Skeletal muscle tissue (tissue), 4 donors: ENCODE measurements around the gene MED28. TPM values are rescaled to one million over a fixed set of nuclear protein-coding genes. Genes with fewer than 3 reads are reported as not detected.

Experiments
- H3K27ac ChIP-seq: one replicate; pipeline ENCODE4 v1.7.0; 2013; ENCODE audit warnings: mild to moderate bottlenecking, low read depth, low read length, inconsistent platforms
- H3K27me3 ChIP-seq, 3 donors: one replicate each; pipeline ENCODE4 v1.7.0; 2013; ENCODE audit warnings: low read length in 3 of 3; ENCODE audit not compliant: control insufficient read depth in 3 of 3, insufficient read depth in 3 of 3
- H3K36me3 ChIP-seq, 3 donors: one replicate each; pipeline ENCODE4 v1.7.0; 2013; ENCODE audit warnings: low read length in 3 of 3; ENCODE audit not compliant: control insufficient read depth in 3 of 3, insufficient read depth in 3 of 3
- H3K4me1 ChIP-seq, 3 donors: one replicate each; pipeline ENCODE4 v1.7.0; 2013; ENCODE audit warnings: low read length in 3 of 3, mild to moderate bottlenecking in 3 of 3; ENCODE audit not compliant: control insufficient read depth in 3 of 3, insufficient read depth in 3 of 3
- H3K4me3 ChIP-seq, 3 donors: one replicate each; pipeline ENCODE4 v1.7.0; 2013; ENCODE audit warnings: low read length in 3 of 3
- H3K9ac ChIP-seq, 3 donors: one replicate each; pipeline ENCODE4 v1.7.0; 2013; ENCODE audit warnings: low read length in 3 of 3, mild to moderate bottlenecking in 3 of 3, moderate library complexity in 2 of 3, low read depth in 1 of 3
- H3K9me3 ChIP-seq, 3 donors: one replicate each; pipeline ENCODE4 v1.7.0; 2013; ENCODE audit warnings: low read length in 3 of 3; ENCODE audit not compliant: control insufficient read depth in 3 of 3
- total RNA-seq: library from RNA; depleted of rRNA; stranded (reverse); fragments of >200 nt; gene quantifications from one replicate; pipeline ENCODE4 v1.2.3, GENCODE V29; 2014
- donor health status: Osteomylitis.

Gene MED28
- total RNA-seq, 1 donor from 2014 or later: 13.0 TPM

GRCh38 chr4:17583276-17583675 is 31.2 kb upstream of the MED28 start:
- peaks cover 44 to 58% (median 53%) of the 10 kb centered on the region in 3 donors for H3K36me3 ChIP-seq
- H3K4me3 ChIP-seq: no peak overlapping the region
- no peaks in the 10 kb centered on the region for H3K9me3 ChIP-seq
- no peaks in the 10 kb centered on the region for H3K27me3 ChIP-seq
- no peak overlapping the region for H3K27ac ChIP-seq
- peaks cover 12 to 18% (median 13%) of the 10 kb centered on the region in 3 donors for H3K4me1 ChIP-seq
- no peak overlapping the region for H3K9ac ChIP-seq

DNA sequence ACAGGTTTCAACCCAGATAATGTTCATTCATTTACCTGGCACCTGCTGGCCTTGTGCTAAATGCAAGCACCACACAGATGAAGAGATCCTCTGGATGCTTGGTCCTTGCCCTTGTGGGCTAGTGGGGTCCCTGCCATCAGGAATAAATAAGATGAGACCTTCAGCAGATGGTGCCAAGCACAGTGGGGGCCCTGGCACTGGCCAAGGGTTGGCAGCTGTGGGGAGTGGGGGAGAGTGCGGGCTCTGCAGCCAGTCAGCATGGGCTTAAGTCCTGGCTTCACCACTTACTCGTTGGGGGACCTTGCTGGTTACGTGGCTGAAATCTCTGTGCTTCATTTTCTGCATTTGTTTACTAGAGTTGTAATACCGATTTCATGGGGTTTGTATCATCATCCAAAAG is 30.5 kb upstream of the MED28 start:
- H3K9ac ChIP-seq: no peak overlapping the region
- no peak overlapping the region for H3K27ac ChIP-seq
- H3K4me3 ChIP-seq: no peak overlapping the region
- H3K36me3 ChIP-seq: peaks cover 48 to 62% (median 53%) of the 10 kb centered on the region in 3 donors
- H3K9me3 ChIP-seq: no peaks in the 10 kb centered on the region
- peaks cover 5 to 11% (median 6%) of the 10 kb centered on the region in 3 donors for H3K4me1 ChIP-seq
- no peaks in the 10 kb centered on the region for H3K27me3 ChIP-seq

DNA sequence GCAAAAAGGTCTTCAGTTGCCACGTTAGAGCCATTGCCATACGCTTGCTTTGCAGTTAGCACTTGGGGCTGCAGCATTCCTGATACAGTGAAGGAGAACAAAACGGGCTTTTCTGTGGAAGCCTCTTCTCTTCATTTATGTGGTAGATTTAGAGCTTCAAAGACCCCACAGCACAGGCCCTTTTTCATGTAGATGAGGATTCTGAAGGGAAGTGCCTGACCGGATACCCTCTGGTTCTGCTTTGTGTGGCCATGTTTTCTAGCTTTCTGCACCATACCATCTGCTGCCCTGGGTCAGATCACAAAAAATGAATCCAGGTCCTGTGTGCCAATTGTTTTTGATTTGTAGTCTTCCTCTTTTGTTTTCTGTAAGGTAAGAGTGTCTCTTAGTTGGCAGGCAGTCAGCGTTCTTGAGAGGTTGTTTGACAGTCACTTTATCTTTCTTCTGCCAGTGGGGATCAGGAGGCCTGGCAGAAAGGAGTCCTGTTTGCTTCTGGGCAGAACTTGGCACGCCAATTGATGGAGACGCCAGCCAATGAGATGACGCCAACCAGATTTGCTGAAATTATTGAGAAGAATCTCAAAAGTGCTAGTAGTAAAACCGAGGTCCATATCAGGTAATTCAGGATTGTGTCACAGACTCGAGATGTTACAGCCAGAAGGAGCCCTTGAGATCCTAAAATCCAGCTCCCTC is 29.8 kb upstream of the MED28 start:
- Histone ChIP-seq H3K9ac (no peak overlapping the region), H3K4me3 (no peak overlapping the region), H3K9me3 (no peaks in the 10 kb centered on the region), H3K27me3 (no peaks in the 10 kb centered on the region), H3K36me3 (peaks cover 51 to 66% (median 53%) of the 10 kb centered on the region in 3 donors), H3K4me1 (peaks cover 0 to 6% (median 0%) of the 10 kb centered on the region in 3 donors), H3K27ac (no peak overlapping the region)

GRCh38 chr4:17587094-17587822 is 27.2 kb upstream of the MED28 start:
- no peaks in the 10 kb centered on the region for H3K27me3 ChIP-seq
- peaks cover 0 to 4% (median 0%) of the 10 kb centered on the region in 3 donors for H3K4me1 ChIP-seq
- peaks cover 47 to 66% (median 57%) of the 10 kb centered on the region in 3 donors for H3K36me3 ChIP-seq
- no peak overlapping the region for H3K9ac ChIP-seq
- no peak overlapping the region for H3K4me3 ChIP-seq
- no peak overlapping the region for H3K27ac ChIP-seq
- no peaks in the 10 kb centered on the region for H3K9me3 ChIP-seq

DNA sequence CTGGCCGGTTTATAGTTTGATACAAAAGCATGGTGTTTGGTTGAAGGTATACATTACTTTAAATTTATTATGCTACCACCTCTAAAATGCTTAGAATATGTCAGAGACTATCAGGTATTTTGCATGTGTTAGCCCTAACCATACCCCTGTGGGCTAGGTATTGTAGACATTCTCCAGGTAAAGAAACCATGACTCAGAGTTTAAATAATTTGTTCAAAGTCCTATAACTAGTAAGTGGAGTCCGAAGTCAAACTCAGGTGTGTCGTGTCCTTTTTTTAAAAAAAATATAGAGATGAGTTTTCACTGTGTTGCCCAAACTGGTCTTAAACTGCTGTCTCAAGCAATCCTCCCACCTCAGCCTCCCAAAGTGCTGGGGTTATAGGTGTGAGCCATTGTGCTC is 25.1 kb upstream of the MED28 start:
- no peaks in the 10 kb centered on the region for H3K27me3 ChIP-seq
- no peak overlapping the region for H3K9ac ChIP-seq
- H3K27ac ChIP-seq: no peak overlapping the region
- peaks cover 0 to 4% (median 0%) of the 10 kb centered on the region in 3 donors for H3K4me1 ChIP-seq
- no peak overlapping the region for H3K4me3 ChIP-seq
- peaks cover 29 to 53% (median 43%) of the 10 kb centered on the region in 3 donors for H3K36me3 ChIP-seq
- no peaks in the 10 kb centered on the region for H3K9me3 ChIP-seq

GRCh38 chr4:17595471-17596005 is 18.9 kb upstream of the MED28 start:
- Histone ChIP-seq H3K36me3 (peaks cover 30 to 52% (median 45%) of the 10 kb centered on the region in 3 donors), H3K27me3 (no peaks in the 10 kb centered on the region), H3K9me3 (no peaks in the 10 kb centered on the region), H3K4me3 (no peak overlapping the region), H3K27ac (no peak overlapping the region), H3K9ac (no peak overlapping the region), H3K4me1 (no peaks in the 10 kb centered on the region)

GRCh38 chr4:17597517-17597916 is 16.9 kb upstream of the MED28 start:
- Histone ChIP-seq H3K9me3 (no peaks in the 10 kb centered on the region), H3K9ac (no peak overlapping the region), H3K27me3 (no peaks in the 10 kb centered on the region), H3K27ac (no peak overlapping the region), H3K4me3 (no peak overlapping the region), H3K4me1 (no peaks in the 10 kb centered on the region), H3K36me3 (peaks cover 35 to 59% (median 46%) of the 10 kb centered on the region in 3 donors)

GRCh38 chr4:17599826-17600225 is 14.6 kb upstream of the MED28 start:
- no peak overlapping the region for H3K27ac ChIP-seq
- no peak overlapping the region for H3K9ac ChIP-seq
- no peak overlapping the region for H3K4me3 ChIP-seq
- no peaks in the 10 kb centered on the region for H3K9me3 ChIP-seq
- H3K4me1 ChIP-seq: no peaks in the 10 kb centered on the region
- H3K36me3 ChIP-seq: peaks cover 33 to 59% (median 44%) of the 10 kb centered on the region in 3 donors
- no peaks in the 10 kb centered on the region for H3K27me3 ChIP-seq

DNA sequence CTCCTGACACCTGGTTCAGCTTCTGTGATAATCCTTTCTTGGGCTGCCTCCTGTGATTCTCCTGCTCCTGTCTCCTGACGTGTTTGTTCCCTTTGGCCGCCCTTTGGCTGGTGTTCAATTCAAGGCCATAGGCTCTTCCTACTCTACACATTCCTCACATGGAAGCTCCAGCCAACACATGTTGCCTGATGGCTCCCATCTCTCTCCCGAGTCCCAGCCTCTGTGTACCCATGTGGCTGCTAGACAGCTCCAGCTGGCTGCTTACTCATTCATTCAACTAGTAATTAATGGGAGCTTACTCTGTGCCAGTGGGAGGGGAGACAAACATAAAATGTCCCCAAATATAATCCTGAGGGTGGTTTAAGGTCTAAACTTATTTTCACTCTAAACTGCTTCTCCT is 9.2 kb upstream of the MED28 start:
- H3K36me3 ChIP-seq: peaks cover 32 to 51% (median 39%) of the 10 kb centered on the region in 3 donors
- H3K4me3 ChIP-seq: no peak overlapping the region
- H3K9ac ChIP-seq: no peak overlapping the region
- no peaks in the 10 kb centered on the region for H3K27me3 ChIP-seq
- no peak overlapping the region for H3K27ac ChIP-seq
- no peaks in the 10 kb centered on the region for H3K4me1 ChIP-seq
- no peaks in the 10 kb centered on the region for H3K9me3 ChIP-seq
